CD4-positive, alpha-beta T cell (primary cell): Measurements from ENCODE around the gene EPGN. TPM values are rescaled to one million over a fixed set of nuclear protein-coding genes. Genes with fewer than 3 reads are reported as not detected.

Experiments used
- ATAC-seq: fragments of 200-7000 bp; cut with Tn5 transposase; one replicate; pipeline ENCODE4 v1.10.0; 2022; ENCODE audit warnings: mild to moderate bottlenecking; ENCODE audit not compliant: poor library complexity
- CTCF ChIA-PET: fragments of 350-600 bp; sonication (Branson Sonifier 250); formaldehyde crosslinking; loops from one replicate; lab custom pipeline; 2021; ENCODE audit warnings: antibody characterized with exemption, inconsistent platforms; lab: Charles Lee
- POLR2A ChIA-PET: fragments of 350-600 bp; sonication (Branson Sonifier 250); formaldehyde crosslinking; loops from one replicate; lab custom pipeline; 2021; ENCODE audit warnings: antibody characterized with exemption, inconsistent platforms; lab: Charles Lee
- DNase-seq, 14 experiments: peaks; one replicate each; pipeline ENCODE4 v3.0.0-alpha.2; 2013 to 2020; ENCODE audit warnings: mixed read lengths in 2 of 14
- H3K27ac ChIP-seq, 2 donors: one replicate each; pipeline versions ENCODE4 v1.5.1 to v1.7.0; 2013; ENCODE audit warnings: low read length in 2 of 2, low read depth in 1 of 2, mild to moderate bottlenecking in 1 of 2
- H3K27me3 ChIP-seq, 2 experiments: 1 replicate in 1 of 2; 2 replicates in 1 of 2; pipeline versions ENCODE4 v1.6.1 to v1.7.0; 2013; ENCODE audit warnings: low read length in 2 of 2, control low read depth in 1 of 2, mild to moderate bottlenecking in 1 of 2, moderate library complexity in 1 of 2; ENCODE audit not compliant: insufficient read depth in 2 of 2, control insufficient read depth in 1 of 2
- H3K36me3 ChIP-seq: one replicate; pipeline ENCODE4 v1.6.1; 2013; ENCODE audit warnings: low read length, control low read depth; ENCODE audit not compliant: insufficient read depth
- H3K4me1 ChIP-seq: one replicate; pipeline ENCODE4 v1.6.1; 2013; ENCODE audit warnings: low read length, control low read depth; ENCODE audit not compliant: insufficient read depth
- H3K4me3 ChIP-seq: one replicate; pipeline ENCODE4 v1.5.1; 2013; ENCODE audit warnings: mild to moderate bottlenecking, low read length, moderate library complexity
- H3K9me3 ChIP-seq, 2 experiments: 1 replicate in 1 of 2; 2 replicates in 1 of 2; pipeline versions ENCODE4 v1.6.1 to v1.7.0; 2013; ENCODE audit warnings: low read length in 2 of 2, mild to moderate bottlenecking in 2 of 2, control low read depth in 1 of 2, moderate library complexity in 1 of 2; ENCODE audit not compliant: control insufficient read depth in 1 of 2, insufficient read depth in 1 of 2
- H3K27ac Mint-ChIP-seq: one replicate; pipeline ENCODE4 v1.8.0; 2020; ENCODE audit warnings: mixed read lengths
- H3K27me3 Mint-ChIP-seq: one replicate; pipeline ENCODE4 v1.8.0; 2021; ENCODE audit warnings: mixed read lengths
- H3K36me3 Mint-ChIP-seq: one replicate; pipeline ENCODE4 v1.8.0; 2021; ENCODE audit warnings: low read depth, mixed read lengths
- H3K4me1 Mint-ChIP-seq: one replicate; pipeline ENCODE4 v1.8.0; 2021; ENCODE audit warnings: low read depth, mixed read lengths
- H3K4me3 Mint-ChIP-seq: one replicate; pipeline ENCODE4 v1.8.0; 2020; ENCODE audit warnings: mild to moderate bottlenecking, mixed read lengths
- H3K9me3 Mint-ChIP-seq: one replicate; pipeline ENCODE4 v1.8.0; 2020; ENCODE audit warnings: mixed read lengths
- CTCF ChIP-seq: fragments of 200-600 bp; IDR thresholded peaks from one replicate; pipeline ENCODE4 v1.8.0; 2022; ENCODE audit warnings: antibody characterized with exemption, mild to moderate bottlenecking
- intact Hi-C, 2 experiments: fragments of 100-400 bp; cut with DNase I in 1 of 2; cut with micrococcal nuclease in 1 of 2; formaldehyde crosslinking; loops; one replicate each; pipeline versions ENCODE4 v1.15.1 to v1.9.0; 2023 to 2025; cut with DNase I, micrococcal nuclease
- total RNA-seq, 174 experiments: library from RNA in 2 of 174; stranded (reverse) in 2 of 174; gene quantifications; one replicate each; pipeline ENCODE4 v1.2.3 and lab custom pipeline; 2021 to 2026

Gene EPGN
- total RNA-seq, 2 experiments from 2014 or later: 3.7 to 5.9 TPM

GRCh38 chr4:74322301-74322700, 14.0 kb downstream of the EPGN start:
- ChIA-PET CTCF (no interaction called here), POLR2A (no interaction called here)
- Histone ChIP-seq H3K4me1 (peaks cover 5% of the 10 kb centered on the region), H3K4me3 (no peak overlapping the region), H3K27me3 (peaks cover 0 to 15% of the 10 kb centered on the region in 2 experiments), H3K27ac (no peak overlapping the region), H3K9me3 (no peaks in the 10 kb centered on the region), H3K36me3 (no peaks in the 10 kb centered on the region)
- intact Hi-C loops: loop anchor here (5.0 kb wide), 1 partner anchor 350 kb away; no protein-coding TSS in a partner anchor
- Mint-ChIP-seq H3K27ac (no peak overlapping the region), H3K36me3 (no peaks in the 10 kb centered on the region), H3K9me3 (no peaks in the 10 kb centered on the region), H3K27me3 (peaks cover 34% of the 10 kb centered on the region), H3K4me1 (no peaks in the 10 kb centered on the region), H3K4me3 (no peak overlapping the region)
- DNase-seq (no peak), ATAC-seq (no peak)
- TF ChIP-seq CTCF: no peak

DNA sequence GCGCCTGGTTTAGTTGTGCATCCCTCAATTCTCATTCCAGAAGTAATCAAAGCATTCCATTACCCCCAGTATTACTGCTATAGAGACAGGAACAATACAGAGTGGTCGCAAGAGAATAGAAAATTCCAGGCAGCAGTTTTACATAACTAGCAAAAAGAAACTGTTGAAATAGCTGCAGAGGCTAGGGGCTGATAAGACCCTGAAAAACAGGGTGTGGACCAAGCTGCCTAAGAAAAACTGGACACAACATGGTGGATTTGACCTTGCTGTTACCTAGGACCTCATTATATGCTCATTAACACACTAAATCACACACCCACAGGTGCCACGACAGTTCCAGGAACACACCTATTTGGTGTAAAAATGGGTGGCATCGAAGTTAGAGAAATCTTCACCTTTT, 15.4 kb downstream of the EPGN start:
- ChIA-PET CTCF (no interaction called here), POLR2A (no interaction called here)
- no peak for ATAC-seq
- no peak overlapping the region for H3K27ac ChIP-seq
- Mint-ChIP-seq H3K27me3 (peaks cover 38% of the 10 kb centered on the region), H3K36me3 (no peaks in the 10 kb centered on the region), H3K4me1 (no peaks in the 10 kb centered on the region), H3K4me3 (no peak overlapping the region), H3K27ac (no peak overlapping the region), H3K9me3 (no peaks in the 10 kb centered on the region)
- H3K9me3 ChIP-seq: no peaks in the 10 kb centered on the region
- DNase-seq: no peak
- H3K27me3 ChIP-seq: peaks cover 0 to 15% of the 10 kb centered on the region in 2 experiments
- H3K4me3 ChIP-seq: no peak overlapping the region
- intact Hi-C loops: loop anchor here (5.0 kb wide), 1 partner anchor 349 kb away; no protein-coding TSS in a partner anchor
- TF ChIP-seq CTCF: no peak
- peaks cover 5% of the 10 kb centered on the region for H3K4me1 ChIP-seq
- H3K36me3 ChIP-seq: no peaks in the 10 kb centered on the region

GRCh38 chr4:74324262-74324661, 16.0 kb downstream of the EPGN start:
- no peaks in the 10 kb centered on the region for H3K9me3 ChIP-seq
- Mint-ChIP-seq H3K9me3 (no peaks in the 10 kb centered on the region), H3K27ac (no peak overlapping the region), H3K36me3 (no peaks in the 10 kb centered on the region), H3K4me1 (no peaks in the 10 kb centered on the region), H3K4me3 (no peak overlapping the region), H3K27me3 (peaks cover 44% of the 10 kb centered on the region)
- intact Hi-C loops: loop anchor here (5.0 kb wide), 1 partner anchor 348 kb away; no protein-coding TSS in a partner anchor
- CTCF ChIA-PET: no interaction called here
- no peak for TF ChIP-seq CTCF
- H3K4me3 ChIP-seq: no peak overlapping the region
- DNase-seq (no peak), ATAC-seq (no peak)
- POLR2A ChIA-PET: no interaction called here
- peaks cover 5% of the 10 kb centered on the region for H3K4me1 ChIP-seq
- H3K27me3 ChIP-seq: peaks cover 0 to 15% of the 10 kb centered on the region in 2 experiments
- H3K36me3 ChIP-seq: no peaks in the 10 kb centered on the region
- no peak overlapping the region for H3K27ac ChIP-seq
